ENCODE data around the gene PCDH9.

The PCDH9 gene

GRCh38 chr13:66562054-66562453, 668.1 kb downstream of the PCDH9 start:
- Histone ChIP-seq H3K36me3 (ENCODE audit: insufficient read depth, low read length) (no peaks in the 10 kb centered on the region), H3K27ac (no peak overlapping the region), H3K4me3 (no peak overlapping the region), H3K9me3 (ENCODE audit: low read depth, low read length) (no peaks in the 10 kb centered on the region), H3K9ac (ENCODE audit: insufficient read length) (no peak overlapping the region)
- DNase-seq (ENCODE audit: low read depth, low spot score), result no peak
- TF ChIP-seq FOXP2 (optimal IDR thresholded peaks at IDR 0.05; ENCODE audit: control extremely low read depth, extremely low read length, insufficient read depth), result no peak
- no peak for TF ChIP-seq EZH2 (IDR thresholded peaks at IDR 0.05)
- TF ChIP-seq POLR2AphosphoS5 (IDR thresholded peaks at IDR 0.05; ENCODE audit: borderline replicate concordance, low read depth, low read length), result no peak

DNA sequence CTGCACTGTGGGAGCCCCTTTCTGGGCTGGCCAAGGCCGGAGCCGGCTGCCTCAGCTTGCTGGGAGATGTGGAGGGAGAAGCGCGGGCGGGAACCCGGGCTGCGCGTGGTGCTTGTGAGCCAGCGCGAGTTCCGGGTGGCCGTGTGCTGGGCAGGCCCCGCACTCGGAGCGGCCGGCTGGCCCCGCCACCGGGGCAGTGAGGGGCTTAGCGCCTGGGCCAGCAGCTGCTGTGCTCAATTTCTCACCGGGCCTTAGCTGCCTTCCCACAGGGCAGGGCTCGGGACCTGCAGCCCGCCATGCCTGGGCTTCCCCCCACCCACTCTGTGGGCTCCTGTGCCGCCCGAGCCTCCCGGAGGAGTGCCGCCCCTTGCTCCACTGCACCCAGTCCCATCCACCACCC, 669.1 kb downstream of the PCDH9 start:
- Histone ChIP-seq H3K4me3 (no peak overlapping the region), H3K9ac (ENCODE audit: insufficient read length) (no peak overlapping the region), H3K36me3 (ENCODE audit: insufficient read depth, low read length) (no peaks in the 10 kb centered on the region), H3K27ac (no peak overlapping the region), H3K9me3 (ENCODE audit: low read depth, low read length) (no peaks in the 10 kb centered on the region)
- DNase-seq (ENCODE audit: low read depth, low spot score), result no peak
- no peak for TF ChIP-seq POLR2AphosphoS5 (IDR thresholded peaks at IDR 0.05; ENCODE audit: borderline replicate concordance, low read depth, low read length)
- no peak for TF ChIP-seq FOXP2 (optimal IDR thresholded peaks at IDR 0.05; ENCODE audit: control extremely low read depth, extremely low read length, insufficient read depth)
- no peak for TF ChIP-seq EZH2 (IDR thresholded peaks at IDR 0.05)

DNA sequence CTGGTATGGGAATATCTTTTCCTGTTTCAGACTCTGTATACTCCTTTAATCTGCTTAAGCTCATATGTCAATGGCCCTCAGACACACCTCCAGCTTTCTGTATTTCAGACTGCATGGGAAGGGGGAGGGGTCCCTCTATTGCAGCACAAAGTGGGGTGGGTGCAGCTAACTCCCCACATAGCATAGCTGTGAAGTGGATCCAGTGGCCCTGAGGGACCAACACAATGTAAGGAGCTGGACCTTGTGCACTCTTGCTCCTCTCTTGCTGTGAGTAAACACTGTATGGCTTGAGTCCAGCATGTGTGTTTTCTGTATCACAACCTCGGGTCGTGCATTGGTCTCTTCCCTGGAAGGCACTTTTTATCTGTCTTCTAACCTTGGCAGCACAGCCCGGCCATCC, 669.9 kb downstream of the PCDH9 start:
- TF ChIP-seq EZH2 (IDR thresholded peaks at IDR 0.05) (no peak), FOXP2 (optimal IDR thresholded peaks at IDR 0.05; ENCODE audit: control extremely low read depth, extremely low read length, insufficient read depth) (no peak), POLR2AphosphoS5 (IDR thresholded peaks at IDR 0.05; ENCODE audit: borderline replicate concordance, low read depth, low read length) (no peak)
- H3K4me3 ChIP-seq, result no peak overlapping the region

GRCh38 chr13:66559093-66559492, 671.0 kb downstream of the PCDH9 start:
- Histone ChIP-seq H3K9me3 (ENCODE audit: low read depth, low read length) (no peaks in the 10 kb centered on the region), H3K36me3 (ENCODE audit: insufficient read depth, low read length) (no peaks in the 10 kb centered on the region), H3K4me3 (no peak overlapping the region), H3K9ac (ENCODE audit: insufficient read length) (no peak overlapping the region), H3K27ac (no peak overlapping the region)
- TF ChIP-seq POLR2AphosphoS5 (IDR thresholded peaks at IDR 0.05; ENCODE audit: borderline replicate concordance, low read depth, low read length), result no peak
- TF ChIP-seq FOXP2 (optimal IDR thresholded peaks at IDR 0.05; ENCODE audit: control extremely low read depth, extremely low read length, insufficient read depth), result no peak
- TF ChIP-seq EZH2 (IDR thresholded peaks at IDR 0.05), result no peak
- DNase-seq (ENCODE audit: low read depth, low spot score), result no peak

More for the DNA sequence above, 669.9 kb downstream of the PCDH9 start:
- Histone ChIP-seq H3K9ac (ENCODE audit: insufficient read length) (no peak overlapping the region), H3K9me3 (ENCODE audit: low read depth, low read length) (no peaks in the 10 kb centered on the region), H3K27ac (no peak overlapping the region), H3K36me3 (ENCODE audit: insufficient read depth, low read length) (no peaks in the 10 kb centered on the region)
- no peak for DNase-seq (ENCODE audit: low read depth, low spot score)

- no peak for DNase-seq (ENCODE audit: low read depth, low spot score)
- Histone ChIP-seq H3K27ac (no peak overlapping the region), H3K9ac (ENCODE audit: insufficient read length) (no peak overlapping the region), H3K9me3 (ENCODE audit: low read depth, low read length) (no peaks in the 10 kb centered on the region), H3K4me3 (no peak overlapping the region), H3K36me3 (ENCODE audit: insufficient read depth, low read length) (no peaks in the 10 kb centered on the region)
- TF ChIP-seq FOXP2 (optimal IDR thresholded peaks at IDR 0.05; ENCODE audit: control extremely low read depth, extremely low read length, insufficient read depth), result no peak
- no peak for TF ChIP-seq EZH2 (IDR thresholded peaks at IDR 0.05)
- TF ChIP-seq POLR2AphosphoS5 (IDR thresholded peaks at IDR 0.05; ENCODE audit: borderline replicate concordance, low read depth, low read length), result no peak
Observed at GRCh38 chr13:66558506-66558905, 671.6 kb downstream of the PCDH9 start.

GRCh38 chr13:66557357-66557756, 672.8 kb downstream of the PCDH9 start:
- Histone ChIP-seq H3K4me3 (no peak overlapping the region), H3K9me3 (ENCODE audit: low read depth, low read length) (no peaks in the 10 kb centered on the region), H3K9ac (ENCODE audit: insufficient read length) (no peak overlapping the region), H3K27ac (0 out of 2 replicates have a peak overlapping the region, but pooled peaks have one; percentile 54), H3K36me3 (ENCODE audit: insufficient read depth, low read length) (no peaks in the 10 kb centered on the region)
- TF ChIP-seq EZH2 (IDR thresholded peaks at IDR 0.05) (no peak), POLR2AphosphoS5 (IDR thresholded peaks at IDR 0.05; ENCODE audit: borderline replicate concordance, low read depth, low read length) (no peak), FOXP2 (optimal IDR thresholded peaks at IDR 0.05; ENCODE audit: control extremely low read depth, extremely low read length, insufficient read depth) (no peak)
- no peak for DNase-seq (ENCODE audit: low read depth, low spot score)

GRCh38 chr13:66556306-66556705, 673.8 kb downstream of the PCDH9 start:
- no peaks in the 10 kb centered on the region for H3K36me3 ChIP-seq (ENCODE audit: insufficient read depth, low read length)
- H3K4me3 ChIP-seq, result no peak overlapping the region
- no peak overlapping the region for H3K9ac ChIP-seq (ENCODE audit: insufficient read length)
- TF ChIP-seq FOXP2 (optimal IDR thresholded peaks at IDR 0.05; ENCODE audit: control extremely low read depth, extremely low read length, insufficient read depth), result no peak
- no peak for TF ChIP-seq EZH2 (IDR thresholded peaks at IDR 0.05)
- no peaks in the 10 kb centered on the region for H3K9me3 ChIP-seq (ENCODE audit: low read depth, low read length)
- no peak overlapping the region for H3K27ac ChIP-seq
- DNase-seq (ENCODE audit: low read depth, low spot score), result no peak

DNA sequence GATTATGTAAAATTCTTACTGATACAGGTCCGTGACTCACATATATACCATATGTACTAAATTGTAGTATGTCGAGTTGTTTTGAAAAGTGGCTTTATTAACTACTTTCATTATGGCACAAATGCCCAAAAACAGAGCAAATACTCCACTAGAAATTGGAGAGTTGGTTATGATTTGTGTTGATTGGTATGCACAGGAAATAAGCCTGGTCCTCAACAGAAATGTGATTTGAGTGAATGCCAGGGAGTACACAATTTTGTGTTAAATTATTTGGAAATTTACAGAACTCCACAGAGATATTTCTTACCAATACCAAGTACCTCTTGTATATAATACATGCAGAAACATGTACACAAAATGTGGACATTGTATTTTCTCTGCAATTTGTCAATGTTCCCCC, 676.7 kb downstream of the PCDH9 start:
- Histone ChIP-seq H3K4me3 (no peak overlapping the region), H3K9me3 (ENCODE audit: low read depth, low read length) (no peaks in the 10 kb centered on the region), H3K36me3 (ENCODE audit: insufficient read depth, low read length) (no peaks in the 10 kb centered on the region), H3K9ac (ENCODE audit: insufficient read length) (no peak overlapping the region), H3K27ac (no peak overlapping the region)
- DNase-seq (ENCODE audit: low read depth, low spot score), result no peak
- TF ChIP-seq FOXP2 (optimal IDR thresholded peaks at IDR 0.05; ENCODE audit: control extremely low read depth, extremely low read length, insufficient read depth) (no peak), POLR2AphosphoS5 (IDR thresholded peaks at IDR 0.05; ENCODE audit: borderline replicate concordance, low read depth, low read length) (no peak), EZH2 (IDR thresholded peaks at IDR 0.05) (no peak)

GRCh38 chr13:66551128-66551527, 679.0 kb downstream of the PCDH9 start:
- no peaks in the 10 kb centered on the region for H3K9me3 ChIP-seq (ENCODE audit: low read depth, low read length)
- TF ChIP-seq POLR2AphosphoS5 (IDR thresholded peaks at IDR 0.05; ENCODE audit: borderline replicate concordance, low read depth, low read length) (no peak), EZH2 (IDR thresholded peaks at IDR 0.05) (no peak), FOXP2 (optimal IDR thresholded peaks at IDR 0.05; ENCODE audit: control extremely low read depth, extremely low read length, insufficient read depth) (no peak)

More at GRCh38 chr13:66551128-66551527, 679.0 kb downstream of the PCDH9 start:
- H3K9ac ChIP-seq (ENCODE audit: insufficient read length), result no peak overlapping the region
- no peaks in the 10 kb centered on the region for H3K36me3 ChIP-seq (ENCODE audit: insufficient read depth, low read length)
- no peak overlapping the region for H3K4me3 ChIP-seq
- no peak overlapping the region for H3K27ac ChIP-seq
- DNase-seq (ENCODE audit: low read depth, low spot score), result no peak
